ENCODE data around the gene ATP1A3.

DNA sequence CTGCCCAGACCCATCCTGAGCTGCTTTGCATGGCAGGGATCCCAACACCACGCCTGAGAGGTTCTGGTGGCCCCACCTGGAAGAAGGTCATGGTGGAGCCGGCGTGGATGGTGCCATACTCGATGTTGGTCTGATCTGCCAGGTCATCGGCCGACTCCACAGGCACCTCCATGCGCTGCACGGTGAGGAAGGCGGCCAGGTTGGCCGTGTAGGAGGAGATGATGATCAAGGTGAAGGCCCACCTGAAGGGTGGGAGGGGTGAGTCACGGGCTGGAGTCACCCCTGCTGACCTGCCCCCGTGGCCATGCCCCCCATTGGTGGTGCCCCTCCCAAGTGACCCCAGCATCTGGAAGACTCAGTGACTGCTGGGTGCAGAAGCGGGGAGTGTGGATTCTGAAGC lies 12.5 kb upstream of the ATP1A3 start:
- no peak for TF ChIP-seq RELA (CRISPR knock-in tag; IDR thresholded peaks at IDR 0.05)
- no peak for TF ChIP-seq ZBTB21 (CRISPR knock-in tag; IDR thresholded peaks at IDR 0.05)
- no peak for TF ChIP-seq ZNF335 (CRISPR knock-in tag; IDR thresholded peaks at IDR 0.05)
- TF ChIP-seq, protein P1, sequence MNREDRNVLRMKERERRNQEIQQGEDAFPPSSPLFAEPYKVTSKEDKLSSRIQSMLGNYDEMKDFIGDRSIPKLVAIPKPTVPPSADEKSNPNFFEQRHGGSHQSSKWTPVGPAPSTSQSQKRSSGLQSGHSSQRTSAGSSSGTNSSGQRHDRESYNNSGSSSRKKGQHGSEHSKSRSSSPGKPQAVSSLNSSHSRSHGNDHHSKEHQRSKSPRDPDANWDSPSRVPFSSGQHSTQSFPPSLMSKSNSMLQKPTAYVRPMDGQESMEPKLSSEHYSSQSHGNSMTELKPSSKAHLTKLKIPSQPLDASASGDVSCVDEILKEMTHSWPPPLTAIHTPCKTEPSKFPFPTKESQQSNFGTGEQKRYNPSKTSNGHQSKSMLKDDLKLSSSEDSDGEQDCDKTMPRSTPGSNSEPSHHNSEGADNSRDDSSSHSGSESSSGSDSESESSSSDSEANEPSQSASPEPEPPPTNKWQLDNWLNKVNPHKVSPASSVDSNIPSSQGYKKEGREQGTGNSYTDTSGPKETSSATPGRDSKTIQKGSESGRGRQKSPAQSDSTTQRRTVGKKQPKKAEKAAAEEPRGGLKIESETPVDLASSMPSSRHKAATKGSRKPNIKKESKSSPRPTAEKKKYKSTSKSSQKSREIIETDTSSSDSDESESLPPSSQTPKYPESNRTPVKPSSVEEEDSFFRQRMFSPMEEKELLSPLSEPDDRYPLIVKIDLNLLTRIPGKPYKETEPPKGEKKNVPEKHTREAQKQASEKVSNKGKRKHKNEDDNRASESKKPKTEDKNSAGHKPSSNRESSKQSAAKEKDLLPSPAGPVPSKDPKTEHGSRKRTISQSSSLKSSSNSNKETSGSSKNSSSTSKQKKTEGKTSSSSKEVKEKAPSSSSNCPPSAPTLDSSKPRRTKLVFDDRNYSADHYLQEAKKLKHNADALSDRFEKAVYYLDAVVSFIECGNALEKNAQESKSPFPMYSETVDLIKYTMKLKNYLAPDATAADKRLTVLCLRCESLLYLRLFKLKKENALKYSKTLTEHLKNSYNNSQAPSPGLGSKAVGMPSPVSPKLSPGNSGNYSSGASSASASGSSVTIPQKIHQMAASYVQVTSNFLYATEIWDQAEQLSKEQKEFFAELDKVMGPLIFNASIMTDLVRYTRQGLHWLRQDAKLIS (CRISPR knock-in tag; IDR thresholded peaks at IDR 0.05) = no peak
- TF ChIP-seq, protein P2, sequence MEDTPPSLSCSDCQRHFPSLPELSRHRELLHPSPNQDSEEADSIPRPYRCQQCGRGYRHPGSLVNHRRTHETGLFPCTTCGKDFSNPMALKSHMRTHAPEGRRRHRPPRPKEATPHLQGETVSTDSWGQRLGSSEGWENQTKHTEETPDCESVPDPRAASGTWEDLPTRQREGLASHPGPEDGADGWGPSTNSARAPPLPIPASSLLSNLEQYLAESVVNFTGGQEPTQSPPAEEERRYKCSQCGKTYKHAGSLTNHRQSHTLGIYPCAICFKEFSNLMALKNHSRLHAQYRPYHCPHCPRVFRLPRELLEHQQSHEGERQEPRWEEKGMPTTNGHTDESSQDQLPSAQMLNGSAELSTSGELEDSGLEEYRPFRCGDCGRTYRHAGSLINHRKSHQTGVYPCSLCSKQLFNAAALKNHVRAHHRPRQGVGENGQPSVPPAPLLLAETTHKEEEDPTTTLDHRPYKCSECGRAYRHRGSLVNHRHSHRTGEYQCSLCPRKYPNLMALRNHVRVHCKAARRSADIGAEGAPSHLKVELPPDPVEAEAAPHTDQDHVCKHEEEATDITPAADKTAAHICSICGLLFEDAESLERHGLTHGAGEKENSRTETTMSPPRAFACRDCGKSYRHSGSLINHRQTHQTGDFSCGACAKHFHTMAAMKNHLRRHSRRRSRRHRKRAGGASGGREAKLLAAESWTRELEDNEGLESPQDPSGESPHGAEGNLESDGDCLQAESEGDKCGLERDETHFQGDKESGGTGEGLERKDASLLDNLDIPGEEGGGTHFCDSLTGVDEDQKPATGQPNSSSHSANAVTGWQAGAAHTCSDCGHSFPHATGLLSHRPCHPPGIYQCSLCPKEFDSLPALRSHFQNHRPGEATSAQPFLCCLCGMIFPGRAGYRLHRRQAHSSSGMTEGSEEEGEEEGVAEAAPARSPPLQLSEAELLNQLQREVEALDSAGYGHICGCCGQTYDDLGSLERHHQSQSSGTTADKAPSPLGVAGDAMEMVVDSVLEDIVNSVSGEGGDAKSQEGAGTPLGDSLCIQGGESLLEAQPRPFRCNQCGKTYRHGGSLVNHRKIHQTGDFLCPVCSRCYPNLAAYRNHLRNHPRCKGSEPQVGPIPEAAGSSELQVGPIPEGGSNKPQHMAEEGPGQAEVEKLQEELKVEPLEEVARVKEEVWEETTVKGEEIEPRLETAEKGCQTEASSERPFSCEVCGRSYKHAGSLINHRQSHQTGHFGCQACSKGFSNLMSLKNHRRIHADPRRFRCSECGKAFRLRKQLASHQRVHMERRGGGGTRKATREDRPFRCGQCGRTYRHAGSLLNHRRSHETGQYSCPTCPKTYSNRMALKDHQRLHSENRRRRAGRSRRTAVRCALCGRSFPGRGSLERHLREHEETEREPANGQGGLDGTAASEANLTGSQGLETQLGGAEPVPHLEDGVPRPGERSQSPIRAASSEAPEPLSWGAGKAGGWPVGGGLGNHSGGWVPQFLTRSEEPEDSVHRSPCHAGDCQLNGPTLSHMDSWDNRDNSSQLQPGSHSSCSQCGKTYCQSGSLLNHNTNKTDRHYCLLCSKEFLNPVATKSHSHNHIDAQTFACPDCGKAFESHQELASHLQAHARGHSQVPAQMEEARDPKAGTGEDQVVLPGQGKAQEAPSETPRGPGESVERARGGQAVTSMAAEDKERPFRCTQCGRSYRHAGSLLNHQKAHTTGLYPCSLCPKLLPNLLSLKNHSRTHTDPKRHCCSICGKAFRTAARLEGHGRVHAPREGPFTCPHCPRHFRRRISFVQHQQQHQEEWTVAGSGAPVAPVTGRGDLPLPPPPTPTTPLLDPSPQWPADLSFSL (CRISPR knock-in tag; IDR thresholded peaks at IDR 0.05) = no peak
- no peak for TF ChIP-seq CHD4 (IDR thresholded peaks at IDR 0.05; ENCODE audit: borderline replicate concordance, low read length)
- TF ChIP-seq, protein P3, sequence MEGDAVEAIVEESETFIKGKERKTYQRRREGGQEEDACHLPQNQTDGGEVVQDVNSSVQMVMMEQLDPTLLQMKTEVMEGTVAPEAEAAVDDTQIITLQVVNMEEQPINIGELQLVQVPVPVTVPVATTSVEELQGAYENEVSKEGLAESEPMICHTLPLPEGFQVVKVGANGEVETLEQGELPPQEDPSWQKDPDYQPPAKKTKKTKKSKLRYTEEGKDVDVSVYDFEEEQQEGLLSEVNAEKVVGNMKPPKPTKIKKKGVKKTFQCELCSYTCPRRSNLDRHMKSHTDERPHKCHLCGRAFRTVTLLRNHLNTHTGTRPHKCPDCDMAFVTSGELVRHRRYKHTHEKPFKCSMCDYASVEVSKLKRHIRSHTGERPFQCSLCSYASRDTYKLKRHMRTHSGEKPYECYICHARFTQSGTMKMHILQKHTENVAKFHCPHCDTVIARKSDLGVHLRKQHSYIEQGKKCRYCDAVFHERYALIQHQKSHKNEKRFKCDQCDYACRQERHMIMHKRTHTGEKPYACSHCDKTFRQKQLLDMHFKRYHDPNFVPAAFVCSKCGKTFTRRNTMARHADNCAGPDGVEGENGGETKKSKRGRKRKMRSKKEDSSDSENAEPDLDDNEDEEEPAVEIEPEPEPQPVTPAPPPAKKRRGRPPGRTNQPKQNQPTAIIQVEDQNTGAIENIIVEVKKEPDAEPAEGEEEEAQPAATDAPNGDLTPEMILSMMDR (CRISPR knock-in tag; IDR thresholded peaks at IDR 0.05) = no peak

Data from HepG2 (cell line).